NOMO-1 treated with DMSO at 0.1 percent for 48 hours (cell line): ENCODE results near the gene UBAP2.
A peak's percentile ranks its signal among the peaks of the same experiment; 100 is the strongest.

Experiments used
- DNase-seq: peaks from one replicate; lab custom pipeline; 2025; ENCODE audit not compliant: unreplicated experiment; lab: John Stamatoyannopoulos, UW

UBAP2 gene

GRCh38 chr9:33924978-33925797 is 123.5 kb downstream of the UBAP2 start:
- DNase-seq = peak; percentile 33

GRCh38 chr9:33923998-33924701 is 124.5 kb downstream of the UBAP2 start:
- no peak for DNase-seq

GRCh38 chr9:33923079-33923478 is 125.6 kb downstream of the UBAP2 start:
- no peak for DNase-seq

- DNase-seq = peak; percentile 16
Measured at GRCh38 chr9:33921967-33922895, 126.5 kb downstream of the UBAP2 start.

GRCh38 chr9:33919276-33919897 is 129.3 kb downstream of the UBAP2 start:
- DNase-seq = no peak

- DNase-seq = no peak
Measured at GRCh38 chr9:33917036-33917435, 131.7 kb downstream of the UBAP2 start.

GRCh38 chr9:33914887-33915628 is 133.6 kb downstream of the UBAP2 start:
- DNase-seq = no peak

- no peak for DNase-seq
Measured at GRCh38 chr9:33913541-33913940, 135.1 kb downstream of the UBAP2 start.

- DNase-seq = no peak
Measured at GRCh38 chr9:33908749-33909148, 139.9 kb downstream of the UBAP2 start.

GRCh38 chr9:33908114-33908513 is 140.6 kb downstream of the UBAP2 start:
- DNase-seq = no peak

GRCh38 chr9:33907347-33907746 is 141.3 kb downstream of the UBAP2 start:
- no peak for DNase-seq

- DNase-seq = no peak
Measured at GRCh38 chr9:33906769-33907168, 141.9 kb downstream of the UBAP2 start.

- no peak for DNase-seq
Measured at GRCh38 chr9:33905137-33905536, 143.6 kb downstream of the UBAP2 start.

GRCh38 chr9:33903157-33903780 is 145.4 kb downstream of the UBAP2 start:
- peak; percentile 42 for DNase-seq

GRCh38 chr9:33894316-33894715 is 154.4 kb downstream of the UBAP2 start:
- no peak for DNase-seq

GRCh38 chr9:33893861-33894260 is 154.8 kb downstream of the UBAP2 start:
- no peak for DNase-seq

- DNase-seq = no peak
Measured at GRCh38 chr9:33885948-33886347, 162.7 kb downstream of the UBAP2 start.

- DNase-seq = no peak
Measured at GRCh38 chr9:33884856-33885701, 163.6 kb downstream of the UBAP2 start.

- DNase-seq = no peak
Measured at GRCh38 chr9:33881635-33882034, 167.1 kb downstream of the UBAP2 start.
